ENCODE measurements around the gene REX1BD. TPM values are rescaled to one million over a fixed set of nuclear protein-coding genes. Genes with fewer than 3 reads are reported as not detected.

REX1BD gene
- total and polyA plus RNA-seq, 2 of the 8 experiments (the other 6 are each of a cell fraction or from before 2014, with no cell fraction given) = 56.8 to 62.7 TPM

DNA sequence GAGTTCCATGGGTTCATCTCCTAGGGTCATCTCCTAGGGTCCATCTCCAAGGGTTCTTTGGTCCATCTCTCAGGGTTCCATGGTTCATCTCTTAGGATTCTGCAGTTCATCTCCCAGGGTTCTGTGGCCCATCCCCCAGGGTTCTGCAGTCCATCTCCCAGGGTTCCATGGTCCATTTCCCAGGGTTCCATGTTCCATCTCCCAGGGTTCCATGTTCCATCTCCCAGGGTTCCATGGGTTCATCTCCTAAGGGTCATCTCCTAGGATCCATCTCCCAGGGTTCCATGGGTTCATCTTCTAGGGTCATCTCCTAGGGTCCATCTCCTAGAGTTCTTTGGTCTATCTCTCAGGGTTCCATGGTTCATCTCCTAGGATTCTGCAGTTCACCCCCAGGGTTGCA lies 29.0 kb downstream of the REX1BD start:
- no peak overlapping the region for H3K9ac ChIP-seq (replicated peaks in 1 of 4; ENCODE audit: extremely low read depth in 1 of 4, low read depth in 3 of 4, low read length in 3 of 4)
- CTCF ChIA-PET (ENCODE audit: partially characterized antibody) = no interaction called here
- peaks cover 0 to 7% of the 10 kb centered on the region in 2 experiments for H4K20me1 ChIP-seq (replicated peaks in 1 of 2; ENCODE audit: control insufficient read depth in 1 of 2, insufficient read depth in 2 of 2, low read length in 2 of 2)
- no peak overlapping the region for H4K5ac ChIP-seq (ENCODE audit: insufficient read length, low read depth, low read length)
- H2BK5ac ChIP-seq (ENCODE audit: low read depth, low read length) = no peak overlapping the region
- no peak overlapping the region for H3K18ac ChIP-seq (ENCODE audit: extremely low read depth, low read length)
- DNase-seq (ENCODE audit: low read depth in 1 of 2, low spot score in 2 of 2) (no peak), FAIRE-seq (no peak)
- TF ChIP-seq CTCF (IDR thresholded peaks at IDR 0.05; ENCODE audit: control extremely low read depth in 1 of 3, insufficient read depth in 1 of 3, low read depth in 1 of 3, low read length in 3 of 3) = no peak
- no peak for TF ChIP-seq YY1 (IDR thresholded peaks at IDR 0.05; ENCODE audit: low read depth, low read length)
- TF ChIP-seq ZNF274 (IDR thresholded peaks at IDR 0.05; ENCODE audit: borderline replicate concordance, extremely low read depth, low read length) = no peak
- no peak for TF ChIP-seq KDM1A (IDR thresholded peaks at IDR 0.05; ENCODE audit: borderline replicate concordance, low read length)
- no peak for TF ChIP-seq TAF7 (optimal IDR thresholded peaks at IDR 0.05; ENCODE audit: borderline replicate concordance, low read depth, low read length)
- no peaks in the 10 kb centered on the region for H3K79me1 ChIP-seq (ENCODE audit: low read depth, low read length)
- POLR2A ChIA-PET (ENCODE audit: partially characterized antibody) = no interaction called here
- no peak overlapping the region for H2BK12ac ChIP-seq (ENCODE audit: low read depth, low read length)
- peaks cover 3% of the 10 kb centered on the region for H3K23me2 ChIP-seq (ENCODE audit: low read depth, low read length)
- no peak overlapping the region for H2AFZ ChIP-seq (ENCODE audit: low read length)
- peaks cover 0 to 12% (median 7%) of the 10 kb centered on the region in 4 experiments; a peak in 6 of 7 replicates for H3K4me1 ChIP-seq (replicated peaks in 1 of 4; ENCODE audit: control insufficient read depth in 3 of 4, insufficient read depth in 4 of 4, low read length in 3 of 4)
- no peak overlapping the region for H3K4me2 ChIP-seq (ENCODE audit: insufficient read depth in 1 of 2, low read depth in 2 of 2, low read length in 2 of 2)
- H3K9me3 ChIP-seq (ENCODE audit: insufficient read depth in 2 of 2, low read depth in 1 of 2, low read length in 1 of 2) = no peaks in the 10 kb centered on the region
- no peak overlapping the region for H4K91ac ChIP-seq (replicated peaks; ENCODE audit: insufficient read length, low read length)
- no peak overlapping the region for H4K8ac ChIP-seq (ENCODE audit: extremely low read depth, insufficient read depth, low read length)
- no peak overlapping the region for H3K23ac ChIP-seq (ENCODE audit: insufficient read length)
- no peak overlapping the region for H3K56ac ChIP-seq (replicated peaks; ENCODE audit: insufficient read length, low read depth, low read length)
- no peaks in the 10 kb centered on the region for H3K79me2 ChIP-seq (ENCODE audit: control insufficient read depth in 1 of 2, insufficient read depth in 2 of 2, low read length in 2 of 2)
- H3K27ac ChIP-seq (ENCODE audit: low read depth, low read length) = no peak overlapping the region
- no peak overlapping the region for H2BK120ac ChIP-seq (replicated peaks; ENCODE audit: low read depth, low read length)
- no peak overlapping the region for H3K4me3 ChIP-seq (ENCODE audit: extremely low read depth in 1 of 4, insufficient read depth in 2 of 4, low read depth in 3 of 4, low read length in 4 of 4)
- peaks cover 19 to 28% (median 25%) of the 10 kb centered on the region in 4 experiments for H3K27me3 ChIP-seq (replicated peaks in 1 of 4; ENCODE audit: control insufficient read depth in 3 of 4, extremely low read depth in 1 of 4, insufficient read depth in 3 of 4, low read length in 3 of 4)
- no peak overlapping the region for H2AK5ac ChIP-seq (ENCODE audit: low read depth, low read length)
- peaks cover 0 to 3% (median 0%) of the 10 kb centered on the region in 4 experiments; a peak in 1 of 8 replicates for H3K36me3 ChIP-seq (ENCODE audit: control insufficient read depth in 2 of 4, insufficient read depth in 4 of 4, low read length in 3 of 4)
- H2BK20ac ChIP-seq (ENCODE audit: low read length) = no peak overlapping the region
- H3K14ac ChIP-seq (ENCODE audit: insufficient read length) = no peak overlapping the region
- no peak overlapping the region for H3K4ac ChIP-seq (replicated peaks; ENCODE audit: insufficient read length, low read depth, low read length)
- no peak overlapping the region for H2BK15ac ChIP-seq (ENCODE audit: low read length)
